H1 (cell line): Measurements from ENCODE around the gene SRPRA. TPM values are rescaled to one million over a fixed set of nuclear protein-coding genes. Genes with fewer than 3 reads are reported as not detected.
A peak's percentile ranks its signal among the peaks of the same experiment; 100 is the strongest.

Experiments
- ASH2L ChIP-seq: fragments of 200-600, 300-600 bp; sonication (generic); IDR thresholded peaks from one replicate; pipeline ENCODE4 v1.7.1; 2017; ENCODE audit warnings: low read length
- BACH1 ChIP-seq: IDR thresholded peaks from 2 replicates; pipeline ENCODE4 v1.6.1; 2012; ENCODE audit warnings: low read length, improper control_type of control experiment
- BCL11A ChIP-seq, 2 experiments: IDR thresholded peaks; one replicate each; pipeline ENCODE4 v1.6.1; 2011; ENCODE audit warnings: low read depth in 2 of 2, low read length in 2 of 2, mild to moderate bottlenecking in 2 of 2
- HDAC6 ChIP-seq: IDR thresholded peaks from one replicate; pipeline ENCODE4 v1.7.1; 2012; ENCODE audit warnings: low read depth, mild to moderate bottlenecking, inconsistent platforms, low read length, moderate library complexity
- KDM4A ChIP-seq: IDR thresholded peaks from one replicate; pipeline ENCODE4 v1.7.1; 2012; ENCODE audit warnings: low read depth, mild to moderate bottlenecking, moderate library complexity, low read length, inconsistent platforms; ENCODE audit not compliant: severe bottlenecking
- MAX ChIP-seq: IDR thresholded peaks from 2 replicates; pipeline ENCODE4 v1.6.1; 2012; ENCODE audit warnings: inconsistent platforms
- PHF8 ChIP-seq: fragments of 200-600 bp; sonication (generic); conservative IDR thresholded peaks from 2 replicates; pipeline ENCODE4 v1.7.1; 2012; ENCODE audit warnings: low read depth, mild to moderate bottlenecking, inconsistent platforms, low read length, moderate library complexity
- YY1 ChIP-seq: IDR thresholded peaks from 2 replicates; pipeline ENCODE4 v1.6.1; 2011; ENCODE audit warnings: low read depth, mild to moderate bottlenecking, low read length
- polyA plus RNA-seq, 7 experiments: library from polyadenylated mRNA; depleted of rRNA in 3 of 7; stranded (reverse) in 5 of 7; unstranded in 2 of 7; fragments of >200 nt in 5 of 7; fragments of 200-250 nt in 2 of 7; gene quantifications; 1 replicate in 5 of 7; 2 replicates in 1 of 7; 4 replicates in 1 of 7; pipeline versions ENCODE4 v1.2.1 to v1.2.3, GENCODE V29; 2011 to 2013; ENCODE audit warnings: missing spikeins in 2 of 7, mixed read lengths in 2 of 7
- total RNA-seq: library from RNA; stranded (reverse); fragmentation: NEBNext Ultra II Directional; extraction: Animal tissue kit (Norgen Biotek cat#: 25700); gene quantifications from 2 replicates; pipeline ENCODE4 v1.2.1, GENCODE V29; 2021
- TF ChIP-seq, protein P1 (sequence below), 3 experiments: IDR thresholded peaks; 1 replicate in 2 of 3; 2 replicates in 1 of 3; pipeline versions ENCODE4 v1.5.1 to v1.6.1; 2011; ENCODE audit warnings: low read length in 3 of 3, mild to moderate bottlenecking in 3 of 3, inconsistent platforms in 2 of 3, low read depth in 1 of 3, moderate library complexity in 1 of 3; ENCODE audit not compliant: insufficient read depth in 1 of 3; ENCODE audit errors: control extremely low read depth in 1 of 3

Gene SRPRA
- total and polyA plus RNA-seq, 2 of the 8 experiments (the other 6 are each of a cell fraction or from before 2014, with no cell fraction given): 57.6 to 62.0 TPM

DNA sequence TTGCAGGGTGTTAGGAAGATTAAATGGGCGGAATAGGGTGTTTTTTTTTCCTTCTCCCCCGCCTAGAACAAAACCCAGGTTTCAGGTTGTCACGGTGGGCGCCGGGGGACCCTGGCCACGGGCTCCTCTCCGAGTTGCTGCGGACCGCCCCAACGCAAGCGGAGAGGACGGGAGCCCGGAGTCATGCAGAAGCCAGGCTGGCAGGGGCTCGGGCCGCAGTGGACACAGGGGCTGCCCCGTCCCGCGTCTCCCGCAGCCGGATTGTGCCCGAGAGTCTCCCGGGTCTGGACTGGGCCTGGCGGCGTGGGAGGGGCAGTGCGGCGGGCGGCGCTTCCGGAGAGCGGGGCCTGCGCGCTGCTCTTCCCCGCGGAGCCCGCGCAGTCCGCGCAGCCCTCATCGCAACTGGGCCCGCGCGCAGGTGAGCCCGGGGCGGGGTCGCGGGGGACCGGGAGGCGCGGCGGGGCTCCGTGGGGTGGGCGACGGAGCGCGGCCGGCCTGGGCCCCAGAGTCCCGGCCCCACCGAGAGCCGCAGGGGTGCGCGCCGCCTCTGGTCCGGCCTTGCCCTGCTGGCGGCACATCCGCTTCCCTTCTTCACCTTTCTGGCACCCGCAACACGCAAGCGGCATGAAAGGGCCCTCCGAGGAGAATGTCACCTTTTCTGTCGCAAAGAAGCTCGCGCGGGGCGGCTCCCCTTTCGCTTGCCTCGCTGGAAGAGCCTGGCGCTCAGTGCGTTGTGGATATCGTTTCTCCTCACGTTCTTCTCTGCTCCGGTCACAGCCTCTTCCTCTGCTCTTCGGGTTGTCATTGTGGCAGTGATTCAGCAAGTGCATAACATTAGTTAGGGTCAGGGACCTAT, 14.3 kb upstream of the SRPRA start, which contains the start of gene TIRAP (continued):
- TF ChIP-seq PHF8 (peak; percentile 9; the same call in 1 of the 2 replicates), KDM4A (peak; percentile 92), YY1 (no peak), BCL11A (IDR thresholded peaks at IDR 0.05; ENCODE audit: low read depth in 2 of 2, low read length in 2 of 2) (no peak), MAX (no peak), HDAC6 (no peak), BACH1 (peak; percentile 63), ASH2L (peak; percentile 52)
- TF ChIP-seq, protein P1, sequence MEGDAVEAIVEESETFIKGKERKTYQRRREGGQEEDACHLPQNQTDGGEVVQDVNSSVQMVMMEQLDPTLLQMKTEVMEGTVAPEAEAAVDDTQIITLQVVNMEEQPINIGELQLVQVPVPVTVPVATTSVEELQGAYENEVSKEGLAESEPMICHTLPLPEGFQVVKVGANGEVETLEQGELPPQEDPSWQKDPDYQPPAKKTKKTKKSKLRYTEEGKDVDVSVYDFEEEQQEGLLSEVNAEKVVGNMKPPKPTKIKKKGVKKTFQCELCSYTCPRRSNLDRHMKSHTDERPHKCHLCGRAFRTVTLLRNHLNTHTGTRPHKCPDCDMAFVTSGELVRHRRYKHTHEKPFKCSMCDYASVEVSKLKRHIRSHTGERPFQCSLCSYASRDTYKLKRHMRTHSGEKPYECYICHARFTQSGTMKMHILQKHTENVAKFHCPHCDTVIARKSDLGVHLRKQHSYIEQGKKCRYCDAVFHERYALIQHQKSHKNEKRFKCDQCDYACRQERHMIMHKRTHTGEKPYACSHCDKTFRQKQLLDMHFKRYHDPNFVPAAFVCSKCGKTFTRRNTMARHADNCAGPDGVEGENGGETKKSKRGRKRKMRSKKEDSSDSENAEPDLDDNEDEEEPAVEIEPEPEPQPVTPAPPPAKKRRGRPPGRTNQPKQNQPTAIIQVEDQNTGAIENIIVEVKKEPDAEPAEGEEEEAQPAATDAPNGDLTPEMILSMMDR (IDR thresholded peaks at IDR 0.05; ENCODE audit: control extremely low read depth in 1 of 3, insufficient read depth in 1 of 3, low read depth in 1 of 3, low read length in 3 of 3): peak in 1 of 3 experiments; percentile 16; a peak in 1 of 4 replicates
- TF ChIP-seq, all 59 proteins: peak for 11
